Naive thymus-derived CD8-positive, alpha-beta T cell (primary cell): Measurements from ENCODE around the gene LURAP1L. TPM values are rescaled to one million over a fixed set of nuclear protein-coding genes. Genes with fewer than 3 reads are reported as not detected.

ENCODE experiments used
- ATAC-seq, 2 donors: fragments of 150-1000 bp; cut with Tn5 transposase in 1 of 2; sonication (Bioruptor Pico), chemical (Tn5 transposase) in 1 of 2; 1 replicate in 1 of 2; 2 replicates in 1 of 2; pipeline ENCODE4 v1.10.0; 2021; ENCODE audit warnings: mild to moderate bottlenecking in 2 of 2, moderate library complexity in 2 of 2
- POLR2A ChIA-PET: fragments of 350-600 bp; sonication (Branson Sonifier 250); formaldehyde crosslinking; loops from one replicate; lab custom pipeline; 2021; ENCODE audit warnings: antibody characterized with exemption; lab: Charles Lee
- DNase-seq, 10 donors: peaks; one replicate each; pipeline versions ENCODE4 v3.0.0 to v3.0.0-alpha.2; 2020 to 2022
- H3K27ac Mint-ChIP-seq, 10 donors: one replicate each; pipeline ENCODE4 v1.8.0; 2020 to 2022; ENCODE audit warnings: mild to moderate bottlenecking in 10 of 10, mixed read lengths in 10 of 10, moderate library complexity in 4 of 10, inconsistent platforms in 1 of 10
- H3K27me3 Mint-ChIP-seq, 5 donors: one replicate each; pipeline ENCODE4 v1.8.0; 2021 to 2022; ENCODE audit warnings: mixed read lengths in 5 of 5
- H3K36me3 Mint-ChIP-seq, 3 donors: one replicate each; pipeline ENCODE4 v1.8.0; 2020 to 2022; ENCODE audit warnings: mixed read lengths in 3 of 3, mild to moderate bottlenecking in 2 of 3, inconsistent platforms in 1 of 3
- H3K4me1 Mint-ChIP-seq, 4 donors: one replicate each; pipeline ENCODE4 v1.8.0; 2021 to 2022; ENCODE audit warnings: mixed read lengths in 4 of 4
- H3K4me3 Mint-ChIP-seq, 10 donors: one replicate each; pipeline ENCODE4 v1.8.0; 2020 to 2022; ENCODE audit warnings: mild to moderate bottlenecking in 10 of 10, mixed read lengths in 10 of 10, moderate library complexity in 6 of 10, inconsistent platforms in 1 of 10
- H3K9me3 Mint-ChIP-seq, 9 donors: one replicate each; pipeline ENCODE4 v1.8.0; 2020 to 2022; ENCODE audit warnings: mixed read lengths in 9 of 9, mild to moderate bottlenecking in 3 of 9, inconsistent platforms in 1 of 9, moderate library complexity in 1 of 9
- polyA plus RNA-seq, 3 donors: library from polyadenylated mRNA; unstranded; fragments of 300-500 nt; fragmentation: Illumina TruSeq; gene quantifications; one replicate each; pipeline ENCODE4 v1.2.3, GENCODE V29; 2021
- total RNA-seq, 8 experiments: library from RNA in 2 of 8; stranded (reverse) in 2 of 8; gene quantifications; one replicate each; pipeline ENCODE4 v1.2.3 and lab custom pipeline; 2021 to 2026

The LURAP1L gene
- total and polyA plus RNA-seq, 5 experiments from 2014 or later = not detected

DNA sequence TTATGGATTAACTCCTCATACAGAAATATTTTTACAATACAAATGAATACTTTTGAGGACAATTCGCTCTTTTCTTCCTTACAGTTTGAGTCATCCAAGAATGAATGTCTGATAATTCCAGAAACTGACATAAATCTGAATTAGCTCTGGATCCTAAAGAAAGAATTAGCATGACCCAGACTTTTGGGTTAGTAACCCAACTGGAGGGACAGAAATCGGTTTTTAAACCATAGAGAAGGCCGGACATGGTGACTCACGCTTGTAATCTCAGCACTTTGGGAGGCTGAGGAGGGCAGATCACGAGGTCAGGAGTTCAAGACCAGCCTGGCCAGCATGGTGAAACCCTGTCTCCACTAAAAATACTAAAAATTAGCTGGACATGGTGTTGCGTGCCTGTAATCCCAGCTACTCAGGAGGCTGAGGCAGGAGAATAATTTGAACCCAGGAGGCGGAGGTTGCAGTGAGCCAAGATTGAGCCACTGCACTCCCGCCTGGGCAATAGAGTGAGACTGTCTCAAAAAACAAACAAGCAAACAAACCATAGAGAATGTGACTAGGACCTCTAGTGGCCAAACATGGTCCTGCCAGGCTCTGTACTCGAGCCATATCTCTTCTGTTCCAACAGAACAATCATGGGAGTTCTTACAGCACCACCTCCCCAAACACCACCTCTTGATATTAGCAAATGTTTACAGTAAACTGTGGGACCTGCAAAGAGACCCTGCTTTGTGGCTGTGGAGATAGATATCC, 44.8 kb downstream of the LURAP1L start:
- H3K36me3 Mint-ChIP-seq = no peaks in the 10 kb centered on the region
- no peak for DNase-seq
- H3K4me1 Mint-ChIP-seq = no peaks in the 10 kb centered on the region
- ATAC-seq = no peak
- H3K27me3 Mint-ChIP-seq = no peaks in the 10 kb centered on the region
- POLR2A ChIA-PET = no interaction called here
- H3K27ac Mint-ChIP-seq = no peak overlapping the region
- H3K4me3 Mint-ChIP-seq = no peak overlapping the region
- H3K9me3 Mint-ChIP-seq = peaks cover 0 to 15% (median 7%) of the 10 kb centered on the region in 9 donors

DNA sequence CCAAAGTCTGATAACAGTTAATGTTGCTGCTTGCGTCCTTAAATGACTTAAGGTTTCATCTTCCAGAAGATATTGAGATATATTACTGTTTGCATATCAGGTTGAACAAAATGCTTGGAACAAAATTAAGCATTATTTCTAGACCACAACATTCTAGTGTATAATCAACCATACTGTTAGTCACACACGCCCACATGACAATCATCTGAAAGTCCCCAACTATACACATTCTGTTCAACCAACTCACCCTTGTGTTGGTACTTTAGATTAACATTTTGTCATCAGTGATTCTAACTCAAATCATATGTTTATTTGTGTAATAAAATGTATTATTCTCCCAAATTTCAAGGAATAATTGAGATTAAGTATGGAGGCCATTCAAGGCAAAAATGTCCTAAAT, 47.3 kb downstream of the LURAP1L start:
- no peak overlapping the region for H3K4me3 Mint-ChIP-seq
- H3K9me3 Mint-ChIP-seq = peaks cover 0 to 15% (median 4%) of the 10 kb centered on the region in 9 donors
- H3K36me3 Mint-ChIP-seq = no peaks in the 10 kb centered on the region
- H3K27me3 Mint-ChIP-seq = no peaks in the 10 kb centered on the region
- no peak for ATAC-seq
- H3K27ac Mint-ChIP-seq = no peak overlapping the region
- POLR2A ChIA-PET = no interaction called here
- H3K4me1 Mint-ChIP-seq = no peaks in the 10 kb centered on the region
- DNase-seq = no peak

DNA sequence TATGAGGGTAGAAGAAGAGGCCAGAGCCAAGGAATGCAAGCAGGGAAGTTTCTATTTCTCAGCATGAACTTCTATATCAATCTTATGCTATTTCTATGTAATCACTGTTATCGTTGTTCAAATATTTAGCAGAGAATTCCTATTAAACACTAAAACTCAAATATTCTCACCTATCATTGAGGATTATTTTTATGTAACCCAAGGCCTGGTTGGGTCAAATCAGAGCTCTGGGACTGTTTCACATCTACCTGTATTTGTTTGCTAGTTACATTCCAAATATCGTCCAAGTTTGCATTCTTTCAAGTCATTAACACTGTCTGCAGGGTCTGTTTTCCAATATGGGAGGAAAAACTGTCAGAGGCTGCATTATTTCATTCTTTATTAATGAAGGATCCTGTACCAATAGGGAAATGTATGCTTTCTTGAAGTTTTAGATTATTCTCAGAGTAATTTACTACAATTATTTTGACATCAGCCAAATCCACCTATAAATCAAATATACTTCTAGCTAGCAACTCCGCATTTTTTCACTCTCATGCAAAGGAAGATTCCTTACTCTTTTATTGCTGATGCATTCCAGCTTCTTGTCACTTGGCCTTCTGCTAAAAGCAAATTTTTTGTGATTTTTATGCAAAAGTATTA, 52.2 kb downstream of the LURAP1L start:
- H3K9me3 Mint-ChIP-seq = peaks cover 0 to 11% (median 2%) of the 10 kb centered on the region in 9 donors
- H3K4me3 Mint-ChIP-seq = no peak overlapping the region
- no peaks in the 10 kb centered on the region for H3K4me1 Mint-ChIP-seq
- no peaks in the 10 kb centered on the region for H3K36me3 Mint-ChIP-seq
- H3K27me3 Mint-ChIP-seq = no peaks in the 10 kb centered on the region
- DNase-seq (no peak), ATAC-seq (no peak)
- POLR2A ChIA-PET = no interaction called here
- no peak overlapping the region for H3K27ac Mint-ChIP-seq

DNA sequence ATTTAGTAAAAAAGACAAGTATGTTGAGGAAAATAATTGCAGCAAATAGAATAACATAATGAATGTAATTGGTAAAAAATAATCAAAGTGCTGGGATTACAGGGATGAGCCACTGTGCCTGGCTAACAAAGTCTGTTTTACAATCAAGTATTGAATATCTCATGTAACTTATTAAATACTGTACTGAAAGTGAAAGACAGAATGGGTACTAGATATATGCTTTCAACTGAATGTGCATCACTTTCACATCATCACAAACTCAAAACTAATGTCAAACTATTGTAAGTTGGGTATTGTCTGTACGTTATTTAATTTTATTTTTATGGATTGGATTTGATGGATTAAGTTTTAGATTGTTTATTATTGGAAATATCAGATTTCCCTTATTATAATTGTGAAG, 58.9 kb downstream of the LURAP1L start:
- H3K4me3 Mint-ChIP-seq = no peak overlapping the region
- ATAC-seq (no peak), DNase-seq (no peak)
- POLR2A ChIA-PET = no interaction called here
- H3K9me3 Mint-ChIP-seq = peaks cover 2 to 38% (median 20%) of the 10 kb centered on the region in 9 donors
- H3K27me3 Mint-ChIP-seq = no peaks in the 10 kb centered on the region
- H3K27ac Mint-ChIP-seq = no peak overlapping the region
- H3K36me3 Mint-ChIP-seq = peaks cover 0 to 6% (median 0%) of the 10 kb centered on the region in 3 donors
- H3K4me1 Mint-ChIP-seq = no peaks in the 10 kb centered on the region

DNA sequence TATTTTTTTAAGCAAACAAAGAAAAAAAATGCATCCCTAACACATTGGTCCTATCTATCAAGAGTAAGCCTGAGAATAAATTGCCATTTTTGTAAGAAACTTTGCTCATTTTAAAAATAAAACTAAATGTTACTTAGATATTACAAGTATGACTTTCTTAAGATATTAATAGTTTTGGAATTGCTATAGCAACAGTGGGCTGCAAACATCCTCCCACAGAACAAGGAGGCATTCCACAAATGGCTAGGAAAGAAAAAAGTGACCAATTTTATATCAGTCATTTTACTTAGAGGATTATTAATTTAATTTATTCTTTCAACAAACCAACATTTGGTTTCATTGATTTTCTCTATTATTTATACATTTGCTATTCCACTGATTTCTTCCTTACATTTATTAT, 63.7 kb downstream of the LURAP1L start:
- DNase-seq (no peak), ATAC-seq (no peak)
- H3K9me3 Mint-ChIP-seq = peaks cover 0 to 41% (median 20%) of the 10 kb centered on the region in 9 donors
- no peak overlapping the region for H3K27ac Mint-ChIP-seq
- H3K36me3 Mint-ChIP-seq = peaks cover 0 to 6% (median 0%) of the 10 kb centered on the region in 3 donors
- no peaks in the 10 kb centered on the region for H3K4me1 Mint-ChIP-seq
- no peaks in the 10 kb centered on the region for H3K27me3 Mint-ChIP-seq
- H3K4me3 Mint-ChIP-seq = no peak overlapping the region
- POLR2A ChIA-PET = no interaction called here

DNA sequence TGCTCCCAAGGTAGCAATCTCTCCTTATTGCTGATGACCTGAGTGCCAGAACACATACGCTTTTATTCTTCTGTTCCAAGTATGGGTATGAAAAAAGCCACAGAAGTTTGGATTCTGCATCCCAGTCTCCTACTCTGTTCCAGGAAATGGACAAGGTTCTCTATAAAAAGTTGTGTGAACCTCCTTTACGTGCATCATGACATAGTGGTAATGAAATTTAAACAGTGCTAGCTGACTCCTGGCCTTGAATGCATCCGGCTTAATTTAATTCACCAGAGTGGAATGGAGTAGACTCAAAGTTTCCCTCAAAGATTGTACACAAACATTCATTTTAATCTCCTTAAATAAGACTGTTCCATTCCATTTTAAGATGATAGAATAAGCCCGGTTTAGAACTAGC, 68.9 kb downstream of the LURAP1L start:
- no peaks in the 10 kb centered on the region for H3K4me1 Mint-ChIP-seq

DNA sequence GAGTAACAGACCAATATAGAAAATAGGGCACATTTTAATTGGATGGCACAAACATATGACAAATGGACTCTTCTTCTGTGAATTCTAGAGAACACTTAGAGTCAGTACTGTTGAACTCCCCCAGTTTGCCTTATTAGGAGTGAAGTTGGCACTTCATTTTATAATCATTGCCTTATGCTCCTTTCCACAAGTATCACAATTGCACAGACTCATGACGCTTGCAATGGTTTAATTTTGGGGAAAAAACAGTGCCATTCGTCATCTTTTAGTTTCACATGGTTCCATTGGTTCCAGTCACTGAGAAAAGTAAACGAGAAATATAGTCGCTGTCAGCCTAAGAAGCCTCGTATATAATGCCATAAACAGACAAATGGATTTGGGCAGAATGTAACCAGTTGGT, 71.2 kb downstream of the LURAP1L start:
- Mint-ChIP-seq H3K4me3 (no peak overlapping the region), H3K36me3 (no peaks in the 10 kb centered on the region), H3K9me3 (peaks cover 0 to 13% (median 5%) of the 10 kb centered on the region in 9 donors), H3K4me1 (no peaks in the 10 kb centered on the region), H3K27ac (no peak overlapping the region), H3K27me3 (no peaks in the 10 kb centered on the region)
- POLR2A ChIA-PET = no interaction called here
- ATAC-seq = no peak
- DNase-seq = no peak

More for the DNA sequence above, 68.9 kb downstream of the LURAP1L start:
- Mint-ChIP-seq H3K27me3 (no peaks in the 10 kb centered on the region), H3K36me3 (no peaks in the 10 kb centered on the region), H3K9me3 (peaks cover 0 to 17% (median 5%) of the 10 kb centered on the region in 9 donors), H3K4me3 (no peak overlapping the region), H3K27ac (no peak overlapping the region)
- no peak for ATAC-seq
- POLR2A ChIA-PET = no interaction called here
- no peak for DNase-seq

DNA sequence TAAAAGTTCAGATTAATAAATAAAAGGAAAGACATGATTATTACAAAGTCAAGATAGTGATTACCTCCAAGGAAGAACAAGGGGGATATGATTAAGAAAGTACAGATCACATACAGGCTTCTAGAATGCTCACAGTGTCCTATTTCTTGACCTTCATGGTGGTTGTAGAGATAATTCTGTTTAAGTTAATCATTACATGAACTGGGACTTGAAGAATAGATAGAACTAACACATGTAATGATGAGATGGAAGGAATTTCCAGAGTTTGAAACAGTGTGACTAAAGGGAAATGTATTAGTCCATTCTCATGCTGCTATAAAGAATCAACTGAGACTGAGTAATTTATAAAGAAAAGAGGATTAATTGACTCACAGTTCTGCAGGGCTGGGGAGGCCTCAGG, 72.7 kb downstream of the LURAP1L start:
- no peaks in the 10 kb centered on the region for H3K27me3 Mint-ChIP-seq
- H3K36me3 Mint-ChIP-seq = no peaks in the 10 kb centered on the region
- DNase-seq (no peak), ATAC-seq (no peak)
- H3K9me3 Mint-ChIP-seq = peaks cover 0 to 16% (median 4%) of the 10 kb centered on the region in 9 donors
- H3K4me1 Mint-ChIP-seq = no peaks in the 10 kb centered on the region
- no peak overlapping the region for H3K4me3 Mint-ChIP-seq
- no peak overlapping the region for H3K27ac Mint-ChIP-seq
- POLR2A ChIA-PET = no interaction called here

DNA sequence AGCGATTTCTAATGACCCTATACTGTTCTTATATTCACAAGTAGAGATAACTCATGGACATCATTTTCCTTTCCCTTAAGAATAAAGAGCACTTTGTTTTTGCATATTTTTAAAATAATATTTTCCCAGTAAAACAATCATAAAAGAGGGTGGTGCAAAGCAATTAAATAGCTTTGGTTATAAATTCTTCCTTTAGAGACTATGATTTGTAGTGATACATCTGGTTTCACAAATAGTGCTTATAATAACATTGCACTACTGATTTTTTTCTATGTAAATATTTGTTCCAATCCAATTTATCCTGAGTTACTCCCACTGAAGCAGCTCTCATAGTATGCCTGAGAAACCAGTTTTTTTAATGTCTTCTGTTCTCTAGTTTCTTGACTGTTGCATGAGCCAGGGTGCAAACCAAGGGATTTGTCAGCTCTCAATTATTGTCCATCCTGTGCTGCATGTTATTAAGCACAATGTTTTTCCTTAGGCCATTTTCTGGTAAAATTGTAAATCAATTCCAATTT, 74.7 kb downstream of the LURAP1L start:
- POLR2A ChIA-PET = no interaction called here
- H3K4me1 Mint-ChIP-seq = no peaks in the 10 kb centered on the region
- no peaks in the 10 kb centered on the region for H3K36me3 Mint-ChIP-seq
- H3K9me3 Mint-ChIP-seq = peaks cover 0 to 30% (median 3%) of the 10 kb centered on the region in 9 donors
- no peak overlapping the region for H3K4me3 Mint-ChIP-seq
- no peaks in the 10 kb centered on the region for H3K27me3 Mint-ChIP-seq
- ATAC-seq (no peak), DNase-seq (no peak)
- H3K27ac Mint-ChIP-seq = no peak overlapping the region

DNA sequence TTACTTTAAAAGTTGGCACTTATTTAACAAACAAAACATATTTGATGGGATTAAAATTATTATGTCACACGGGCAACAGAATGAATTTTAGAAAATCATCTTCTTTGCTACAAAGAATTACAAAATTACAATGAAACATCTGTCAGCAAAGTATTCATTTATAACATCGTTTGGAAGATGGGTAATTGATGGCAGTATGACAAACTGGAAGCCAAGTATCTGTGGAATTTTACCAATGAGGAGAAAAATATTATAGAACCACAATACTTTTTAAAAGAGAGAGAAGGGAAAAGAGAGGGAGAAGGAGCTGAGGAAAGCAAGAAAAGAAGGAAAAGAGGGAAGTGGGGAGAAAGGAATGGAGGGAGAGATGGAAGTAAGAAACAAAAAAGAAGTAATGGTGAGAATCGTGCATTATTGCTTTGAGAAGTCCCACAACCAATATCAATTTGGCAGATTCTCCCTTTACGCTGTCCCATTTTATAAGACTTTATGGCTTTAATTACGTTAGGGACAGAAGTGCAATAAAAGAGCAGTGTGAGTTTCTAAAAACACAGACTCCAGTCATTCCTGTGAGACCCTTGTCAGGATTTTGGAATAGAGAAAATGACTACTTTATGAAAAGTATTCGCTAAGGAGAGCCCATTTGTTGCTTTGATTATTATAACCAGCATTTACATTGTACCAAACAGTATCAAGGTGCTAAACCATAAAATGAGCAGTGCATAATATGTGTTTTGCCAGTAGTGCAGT, 76.7 kb downstream of the LURAP1L start:
- Mint-ChIP-seq H3K27me3 (no peaks in the 10 kb centered on the region), H3K36me3 (no peaks in the 10 kb centered on the region), H3K4me3 (no peak overlapping the region), H3K27ac (no peak overlapping the region), H3K4me1 (no peaks in the 10 kb centered on the region), H3K9me3 (peaks cover 0 to 30% (median 7%) of the 10 kb centered on the region in 9 donors)
- DNase-seq (no peak), ATAC-seq (no peak)
- POLR2A ChIA-PET = no interaction called here

DNA sequence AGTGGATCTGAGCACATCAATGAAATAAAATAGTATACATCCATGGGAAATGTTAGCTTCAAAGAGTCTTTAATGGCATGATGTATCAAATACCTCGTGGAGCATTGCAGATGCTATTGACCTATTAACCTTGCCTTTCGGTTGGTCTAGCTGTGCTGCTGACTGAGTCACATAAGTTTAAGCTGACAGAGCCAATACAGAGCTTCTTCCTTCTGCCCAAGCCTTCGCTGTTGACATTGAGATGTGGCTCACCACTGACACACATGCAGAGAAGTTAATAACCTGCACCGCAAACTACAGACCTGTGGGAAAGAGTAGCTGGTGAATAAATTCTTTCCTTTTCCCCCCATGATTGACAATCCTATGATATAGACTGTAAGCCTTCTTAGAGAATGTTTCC, 78.2 kb downstream of the LURAP1L start:
- Mint-ChIP-seq H3K4me3 (no peak overlapping the region), H3K36me3 (no peaks in the 10 kb centered on the region), H3K27me3 (no peaks in the 10 kb centered on the region), H3K9me3 (peaks cover 0 to 30% (median 10%) of the 10 kb centered on the region in 9 donors), H3K27ac (no peak overlapping the region), H3K4me1 (no peaks in the 10 kb centered on the region)
- ATAC-seq (no peak), DNase-seq (no peak)
- POLR2A ChIA-PET = no interaction called here

DNA sequence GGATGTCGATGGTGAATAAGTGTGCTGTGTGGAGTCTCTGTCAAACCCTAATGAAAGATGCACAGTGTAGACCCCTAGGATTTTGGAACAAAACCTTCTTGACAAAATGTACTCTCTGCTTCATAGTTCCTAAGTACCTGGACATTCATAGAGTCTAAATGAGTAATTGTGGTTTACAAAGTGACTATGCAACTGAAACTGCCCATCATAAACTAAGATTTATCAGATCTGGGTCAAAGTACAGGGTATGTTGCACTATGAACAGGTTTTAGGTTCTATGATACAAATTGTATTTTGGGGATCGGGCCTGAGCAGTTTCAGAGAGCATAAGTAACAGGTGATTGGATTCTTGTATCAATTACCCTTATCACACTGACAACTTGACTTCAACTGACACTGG, 79.4 kb downstream of the LURAP1L start:
- H3K27ac Mint-ChIP-seq = no peak overlapping the region
- no peaks in the 10 kb centered on the region for H3K4me1 Mint-ChIP-seq
- ATAC-seq = no peak

DNA sequence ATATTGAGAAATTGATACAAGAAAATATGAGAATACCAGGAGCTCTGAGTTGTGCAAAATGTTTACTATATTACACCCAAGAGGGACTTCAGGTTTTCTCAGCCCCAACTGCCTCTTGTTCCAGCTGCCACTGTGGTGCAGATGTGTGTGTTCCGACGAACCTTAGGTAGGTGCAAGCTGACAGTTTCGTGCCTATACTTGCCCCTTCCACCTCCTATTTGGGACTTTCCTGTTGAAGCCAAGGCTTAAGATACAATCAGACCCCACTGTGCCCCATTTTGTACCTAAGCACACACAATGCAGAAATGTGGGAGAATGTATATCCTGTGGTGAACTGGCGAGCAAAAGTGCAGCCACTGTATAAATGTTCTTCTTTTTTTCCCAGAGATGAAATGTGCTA, 80.2 kb downstream of the LURAP1L start:
- POLR2A ChIA-PET = no interaction called here
- no peak for ATAC-seq
- Mint-ChIP-seq H3K27ac (no peak overlapping the region), H3K36me3 (no peaks in the 10 kb centered on the region), H3K27me3 (no peaks in the 10 kb centered on the region), H3K4me1 (no peaks in the 10 kb centered on the region), H3K9me3 (peaks cover 0 to 30% (median 11%) of the 10 kb centered on the region in 9 donors), H3K4me3 (no peak overlapping the region)
- no peak for DNase-seq

More for the DNA sequence above, 79.4 kb downstream of the LURAP1L start:
- no peaks in the 10 kb centered on the region for H3K27me3 Mint-ChIP-seq
- POLR2A ChIA-PET = no interaction called here
- no peaks in the 10 kb centered on the region for H3K36me3 Mint-ChIP-seq
- DNase-seq = no peak
- peaks cover 0 to 30% (median 10%) of the 10 kb centered on the region in 9 donors for H3K9me3 Mint-ChIP-seq
- H3K4me3 Mint-ChIP-seq = no peak overlapping the region
